MM.1S (cell line): ENCODE data around the gene PLIN3.
"Not testable (repeated sequence)": the region's sequence is repeated elsewhere in the genome, so short reads cannot be mapped to it uniquely, and the experiment has no call there.

Experiments used
- DNase-seq: peaks from one replicate; pipeline ENCODE4 v3.0.0-alpha.2; 2015
- H2AFZ ChIP-seq: fragments of 300-600 bp; sonication (generic); 2 replicates; pipeline ENCODE4 v1.6.0; 2016; ENCODE audit warnings: antibody characterized with exemption, low read length
- H3F3A ChIP-seq: fragments of 300-600 bp; sonication (generic); 2 replicates; pipeline ENCODE4 v1.6.1; 2016; ENCODE audit warnings: mild to moderate bottlenecking, antibody characterized with exemption, low read length, moderate library complexity, mixed read lengths; ENCODE audit not compliant: insufficient read depth
- H3K27ac ChIP-seq: fragments of 300-600 bp; sonication (generic); 2 replicates; pipeline ENCODE4 v1.5.1; 2016; ENCODE audit warnings: mild to moderate bottlenecking, low read length
- H3K27me3 ChIP-seq: fragments of 300-600 bp; sonication (generic); replicated peaks from 2 replicates; pipeline ENCODE4 v1.6.0; 2016; ENCODE audit warnings: low read length; ENCODE audit not compliant: insufficient read depth
- H3K36me3 ChIP-seq: fragments of 300-600 bp; sonication (generic); replicated peaks from 2 replicates; pipeline ENCODE4 v1.6.1; 2016; ENCODE audit warnings: mild to moderate bottlenecking, low read length, mixed read lengths; ENCODE audit not compliant: insufficient read depth
- H3K4me1 ChIP-seq: fragments of 300-600 bp; sonication (generic); 2 replicates; pipeline ENCODE4 v1.6.1; 2016; ENCODE audit warnings: low read length, mixed read lengths
- H3K4me2 ChIP-seq: fragments of 300-600 bp; sonication (generic); 2 replicates; pipeline ENCODE4 v1.6.0; 2016; ENCODE audit warnings: low read depth, low read length
- H3K4me3 ChIP-seq: fragments of 300-600 bp; sonication (generic); 2 replicates; pipeline ENCODE4 v1.5.1; 2016; ENCODE audit warnings: low read length, mixed read lengths
- H3K79me2 ChIP-seq: fragments of 300-600 bp; sonication (generic); 2 replicates; pipeline ENCODE4 v1.6.1; 2016; ENCODE audit warnings: mixed run types, low read length, mixed read lengths
- H3K9ac ChIP-seq: fragments of 300-600 bp; sonication (generic); 2 replicates; pipeline ENCODE4 v1.6.1; 2016; ENCODE audit warnings: low read length, mixed read lengths
- H3K9me2 ChIP-seq: fragments of 300-600 bp; sonication (generic); replicated peaks from 2 replicates; pipeline ENCODE4 v1.6.1; 2016; ENCODE audit warnings: mild to moderate bottlenecking, low read length, mixed read lengths; ENCODE audit not compliant: insufficient read depth
- H3K9me3 ChIP-seq: fragments of 300-600 bp; sonication (generic); replicated peaks from 2 replicates; pipeline ENCODE4 v1.6.1; 2016; ENCODE audit warnings: mild to moderate bottlenecking, low read length, mixed read lengths; ENCODE audit not compliant: insufficient read depth
- H4K20me1 ChIP-seq: fragments of 300-600 bp; sonication (generic); 2 replicates; pipeline ENCODE4 v1.6.1; 2016; ENCODE audit warnings: mild to moderate bottlenecking, low read length, moderate library complexity, mixed read lengths; ENCODE audit not compliant: insufficient read depth
- CTCF ChIP-seq: fragments of 300-600 bp; sonication (generic); IDR thresholded peaks from 2 replicates; pipeline ENCODE4 v1.5.1; 2016; ENCODE audit warnings: antibody characterized with exemption, low read length, mixed read lengths
- EZH2 ChIP-seq: fragments of 300-600 bp; sonication (generic); optimal IDR thresholded peaks from 2 replicates; pipeline ENCODE3; 2017; ENCODE audit warnings: low read depth, mild to moderate bottlenecking, antibody characterized with exemption, low read length, mixed read lengths
- EZH2phosphoT487 ChIP-seq: fragments of 300-600 bp; sonication (generic); IDR thresholded peaks from 2 replicates; pipeline ENCODE4 v1.6.1; 2018; ENCODE audit warnings: antibody characterized with exemption, low read length

Gene PLIN3

GRCh38 chr19:4806384-4806783 lies 61.1 kb downstream of the PLIN3 start:
- no peak overlapping the region for H3K4me2 ChIP-seq
- no peak overlapping the region for H3K27ac ChIP-seq
- no peaks in the 10 kb centered on the region for H3K9me3 ChIP-seq
- DNase-seq = no peak
- no peaks in the 10 kb centered on the region for H3K79me2 ChIP-seq
- no peak overlapping the region for H2AFZ ChIP-seq
- H3K9ac ChIP-seq = no peak overlapping the region
- TF ChIP-seq CTCF (no peak), EZH2 (no peak), EZH2phosphoT487 (no peak)
- no peaks in the 10 kb centered on the region for H3K36me3 ChIP-seq
- H3K4me1 ChIP-seq = no peaks in the 10 kb centered on the region
- no peaks in the 10 kb centered on the region for H3F3A ChIP-seq
- H3K4me3 ChIP-seq = no peak overlapping the region
- no peaks in the 10 kb centered on the region for H3K9me2 ChIP-seq
- H3K27me3 ChIP-seq = no peaks in the 10 kb centered on the region
- H4K20me1 ChIP-seq = no peaks in the 10 kb centered on the region

- H2AFZ ChIP-seq, H3K4me2 ChIP-seq, H3K9ac ChIP-seq, H3K4me3 ChIP-seq, H4K20me1 ChIP-seq, H3K79me2 ChIP-seq, H3K9me3 ChIP-seq, H3K27ac ChIP-seq, H3F3A ChIP-seq, H3K9me2 ChIP-seq, H3K36me3 ChIP-seq, H3K27me3 ChIP-seq, H3K4me1 ChIP-seq, DNase-seq: not testable (repeated sequence)
These were observed 62.3 kb downstream of the PLIN3 start for GRCh38 chr19:4805140-4805539.

GRCh38 chr19:4803736-4804695 lies 63.5 kb downstream of the PLIN3 start:
- Histone ChIP-seq H3F3A (peaks cover 6% of the 10 kb centered on the region), H3K9me3 (no peaks in the 10 kb centered on the region), H3K9ac (no peak overlapping the region), H3K9me2 (no peaks in the 10 kb centered on the region), H3K79me2 (no peaks in the 10 kb centered on the region), H4K20me1 (no peaks in the 10 kb centered on the region), H3K27ac (no peak overlapping the region), H3K4me3 (no peak overlapping the region), H3K36me3 (no peaks in the 10 kb centered on the region), H3K4me1 (no peaks in the 10 kb centered on the region), H3K4me2 (no peak overlapping the region), H2AFZ (no peak overlapping the region), H3K27me3 (no peaks in the 10 kb centered on the region)
- peak; percentile 67 for DNase-seq
- TF ChIP-seq CTCF = peak; percentile 95
- TF ChIP-seq EZH2 = no peak
- TF ChIP-seq EZH2phosphoT487 = no peak

- DNase-seq = no peak
These were observed 64.8 kb downstream of the PLIN3 start for GRCh38 chr19:4802711-4803110.

More at GRCh38 chr19:4802711-4803110, 64.8 kb downstream of the PLIN3 start:
- Histone ChIP-seq H3K9me2 (no peaks in the 10 kb centered on the region), H3K4me2 (no peak overlapping the region), H3K27ac (no peak overlapping the region), H3F3A (peaks cover 6% of the 10 kb centered on the region), H3K79me2 (no peaks in the 10 kb centered on the region), H3K4me1 (no peaks in the 10 kb centered on the region), H3K4me3 (no peak overlapping the region), H3K9me3 (no peaks in the 10 kb centered on the region), H3K36me3 (no peaks in the 10 kb centered on the region), H2AFZ (0 out of 2 replicates have a peak overlapping the region, but pooled peaks have one; percentile 38), H4K20me1 (no peaks in the 10 kb centered on the region), H3K9ac (no peak overlapping the region), H3K27me3 (no peaks in the 10 kb centered on the region)
- no peak for TF ChIP-seq CTCF
- no peak for TF ChIP-seq EZH2
- TF ChIP-seq EZH2phosphoT487 = no peak
